Fibroblast of pulmonary artery (primary cell): ENCODE data around the gene ERP44.
"Not testable (repeated sequence)": the region's sequence is repeated elsewhere in the genome, so short reads cannot be mapped to it uniquely, and the experiment has no call there.

ENCODE experiments used
- DNase-seq: peaks from one replicate; pipeline ENCODE4 v3.0.0-alpha.2; 2010; ENCODE audit warnings: low read depth
- H3K4me3 ChIP-seq: replicated peaks from 2 replicates; pipeline ENCODE4 v1.5.1; 2011; ENCODE audit warnings: low read depth, mild to moderate bottlenecking, control low read depth, low read length, moderate library complexity
- TF ChIP-seq, protein P1 (sequence below): IDR thresholded peaks from 2 replicates; pipeline ENCODE4 v1.5.1; 2011; ENCODE audit warnings: mild to moderate bottlenecking, control low read depth, low read length, inconsistent platforms; ENCODE audit errors: missing control alignments

The ERP44 gene

DNA sequence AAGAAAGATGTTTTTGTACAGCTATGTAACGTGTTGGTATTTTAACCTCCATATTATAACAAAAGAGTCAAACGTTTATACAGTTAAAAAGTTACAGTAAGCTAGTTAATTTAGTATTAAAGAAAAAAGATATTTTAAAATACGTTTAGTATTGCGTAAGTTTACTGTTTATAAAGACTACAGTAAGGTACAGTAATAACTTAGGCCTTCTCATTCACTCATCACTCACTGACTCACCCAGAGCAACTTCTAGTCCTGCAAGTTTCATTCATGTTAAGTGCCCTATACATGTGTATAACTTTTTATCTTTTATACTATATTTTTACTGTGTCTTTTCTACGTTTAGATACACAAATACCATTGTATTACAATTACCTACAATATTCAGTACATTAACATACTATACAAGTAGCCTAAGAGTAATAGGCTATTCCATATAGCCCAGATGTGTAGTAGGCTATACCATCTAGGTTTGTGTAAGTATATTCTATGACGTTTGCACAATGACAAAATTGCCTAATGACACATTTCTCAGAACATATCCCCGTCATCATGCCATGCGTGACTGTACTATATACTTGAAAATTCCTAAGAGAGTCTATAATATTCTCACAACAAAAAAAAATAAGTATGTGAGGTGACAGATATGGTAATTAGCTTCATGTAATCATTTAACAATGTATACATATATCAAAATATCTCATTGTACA lies 33.8 kb downstream of the ERP44 start:
- TF ChIP-seq, protein P1, sequence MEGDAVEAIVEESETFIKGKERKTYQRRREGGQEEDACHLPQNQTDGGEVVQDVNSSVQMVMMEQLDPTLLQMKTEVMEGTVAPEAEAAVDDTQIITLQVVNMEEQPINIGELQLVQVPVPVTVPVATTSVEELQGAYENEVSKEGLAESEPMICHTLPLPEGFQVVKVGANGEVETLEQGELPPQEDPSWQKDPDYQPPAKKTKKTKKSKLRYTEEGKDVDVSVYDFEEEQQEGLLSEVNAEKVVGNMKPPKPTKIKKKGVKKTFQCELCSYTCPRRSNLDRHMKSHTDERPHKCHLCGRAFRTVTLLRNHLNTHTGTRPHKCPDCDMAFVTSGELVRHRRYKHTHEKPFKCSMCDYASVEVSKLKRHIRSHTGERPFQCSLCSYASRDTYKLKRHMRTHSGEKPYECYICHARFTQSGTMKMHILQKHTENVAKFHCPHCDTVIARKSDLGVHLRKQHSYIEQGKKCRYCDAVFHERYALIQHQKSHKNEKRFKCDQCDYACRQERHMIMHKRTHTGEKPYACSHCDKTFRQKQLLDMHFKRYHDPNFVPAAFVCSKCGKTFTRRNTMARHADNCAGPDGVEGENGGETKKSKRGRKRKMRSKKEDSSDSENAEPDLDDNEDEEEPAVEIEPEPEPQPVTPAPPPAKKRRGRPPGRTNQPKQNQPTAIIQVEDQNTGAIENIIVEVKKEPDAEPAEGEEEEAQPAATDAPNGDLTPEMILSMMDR, result no peak

GRCh38 chr9:100063185-100063584 lies 35.6 kb downstream of the ERP44 start:
- no peak for DNase-seq
- no peak overlapping the region for H3K4me3 ChIP-seq
- TF ChIP-seq, protein P1, result no peak

More for the DNA sequence above, 33.8 kb downstream of the ERP44 start:
- DNase-seq, result peak; percentile 61
- H3K4me3 ChIP-seq, result no peak overlapping the region

DNA sequence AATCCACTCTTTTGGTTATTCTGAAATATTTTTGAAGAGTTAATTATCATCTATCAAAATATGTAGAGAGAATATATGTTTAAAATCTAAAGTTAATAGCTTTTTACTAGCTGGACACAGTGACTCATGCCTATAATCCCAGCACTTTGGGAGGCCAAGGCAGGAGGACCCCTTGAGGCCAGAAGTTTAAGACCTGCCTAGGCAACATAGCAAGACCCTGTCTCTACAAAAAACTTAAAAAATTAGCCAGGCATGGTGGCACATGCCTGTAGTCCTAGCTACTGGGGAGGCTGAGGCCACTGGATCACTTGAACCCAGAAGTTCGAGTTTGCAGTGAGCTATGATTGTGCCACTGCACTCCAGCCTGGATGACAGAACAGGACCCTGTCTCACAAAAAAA lies 36.1 kb downstream of the ERP44 start:
- not testable (repeated sequence) for DNase-seq, H3K4me3 ChIP-seq

- no peak for DNase-seq
- no peak overlapping the region for H3K4me3 ChIP-seq
- TF ChIP-seq, protein P1, result no peak
These were observed 39.9 kb downstream of the ERP44 start for GRCh38 chr9:100058699-100059579.

DNA sequence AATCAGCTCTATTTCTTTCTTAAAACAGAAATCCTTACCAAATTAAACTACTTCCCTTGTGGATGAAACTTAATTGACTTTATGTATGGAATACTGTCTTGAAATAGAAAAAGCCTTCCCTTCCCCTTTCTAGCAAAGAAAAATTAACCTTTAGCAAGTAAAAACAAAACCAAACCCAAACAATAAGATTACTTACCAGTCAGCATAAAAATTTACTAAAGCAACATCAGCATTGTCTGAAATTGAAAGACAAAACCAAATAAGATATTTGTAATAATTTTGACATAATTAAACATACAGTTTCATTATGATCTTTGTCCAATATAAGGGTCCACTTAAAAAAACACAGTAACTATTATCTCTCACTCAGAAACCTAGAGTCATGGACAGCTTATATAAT lies 41.2 kb downstream of the ERP44 start:
- H3K4me3 ChIP-seq, result no peak overlapping the region
- TF ChIP-seq, protein P1, result no peak
- DNase-seq, result no peak

DNA sequence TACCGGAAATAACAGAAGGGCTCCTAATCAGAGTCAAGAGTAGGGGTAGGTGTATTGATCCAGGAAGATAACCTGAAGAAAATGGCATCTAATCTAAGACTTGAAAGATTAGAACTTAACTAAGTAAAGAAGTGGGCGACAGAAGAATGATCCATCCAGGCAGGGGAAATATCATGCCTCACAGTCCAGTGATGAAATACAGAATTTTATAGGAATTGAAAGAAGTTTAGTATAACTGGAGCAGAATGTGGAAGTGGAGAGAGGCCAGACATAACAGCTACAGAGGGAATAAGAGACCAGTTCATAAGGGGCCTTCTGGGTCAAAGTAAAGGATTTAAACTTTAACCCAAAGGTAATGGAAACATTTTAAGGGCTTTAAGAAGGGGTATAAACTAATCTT lies 42.2 kb downstream of the ERP44 start:
- H3K4me3 ChIP-seq, result no peak overlapping the region
- DNase-seq, result no peak
- TF ChIP-seq, protein P1, result no peak

DNA sequence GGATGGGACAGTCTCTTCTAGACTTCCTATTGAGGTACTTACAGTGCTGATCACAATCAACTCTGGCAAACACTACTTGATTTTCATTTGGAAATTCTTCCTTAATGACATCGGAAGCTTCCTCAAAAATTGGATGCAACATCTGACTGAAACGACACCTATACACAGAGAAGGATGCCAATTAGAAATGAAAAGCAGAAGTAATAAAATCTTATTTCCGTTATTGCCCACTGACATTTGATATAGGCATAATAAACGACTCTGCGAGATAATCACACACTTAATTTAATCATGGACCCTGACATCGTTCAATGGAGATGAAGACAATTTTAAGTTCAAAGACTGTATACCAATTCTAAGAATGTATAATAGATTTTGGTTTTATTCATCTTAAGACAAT lies 46.4 kb downstream of the ERP44 start:
- no peak for DNase-seq
- H3K4me3 ChIP-seq, result no peak overlapping the region

More for the DNA sequence above, 46.4 kb downstream of the ERP44 start:
- TF ChIP-seq, protein P1, result no peak
